RWPE1 (cell line): Measurements from ENCODE around the gene KCNT2.

Source experiments
- CTCF ChIA-PET: fragments of 350-600 bp; sonication (Branson Sonifier 250); formaldehyde crosslinking; extraction: SDS; loops from one replicate; lab custom pipeline; 2021; lab: Yijun Ruan, JAX
- POLR2A ChIA-PET: fragments of 400-600 bp; formaldehyde crosslinking; extraction: SDS; loops from one replicate; lab custom pipeline; 2020; ENCODE audit warnings: antibody characterized with exemption; ENCODE audit not compliant: low non-redundant PET; lab: Yijun Ruan, JAX
- DNase-seq: peaks from one replicate; pipeline ENCODE4 v3.0.0; 2012; ENCODE audit warnings: low spot score
- H3K27ac ChIP-seq: fragments of 450-650 bp; 2 replicates; pipeline ENCODE4 v1.5.1; 2017
- CTCF ChIP-seq: fragments of 450-650 bp; conservative IDR thresholded peaks from 2 replicates; pipeline ENCODE4 v1.5.1; 2017; ENCODE audit warnings: low read depth, mild to moderate bottlenecking

The KCNT2 gene

GRCh38 chr1:196377811-196378210, 230.4 kb downstream of the KCNT2 start:
- no peak overlapping the region for H3K27ac ChIP-seq
- no peak for DNase-seq
- TF ChIP-seq CTCF, result no peak
- ChIA-PET CTCF (no interaction called here), POLR2A (no interaction called here)

- ChIA-PET CTCF (interaction anchor here (0.7 to 1.9 kb wide), 2 partner anchors 21 to 231 kb away, joined by 4 to 7 read pairs; no protein-coding TSS in a partner anchor), POLR2A (no interaction called here)
- TF ChIP-seq CTCF, result no peak
- no peak for DNase-seq
- H3K27ac ChIP-seq, result no peak overlapping the region
Measured at GRCh38 chr1:196376630-196377328, 231.5 kb downstream of the KCNT2 start.

- H3K27ac ChIP-seq, result no peak overlapping the region
- POLR2A ChIA-PET, result no interaction called here
- no peak for DNase-seq
- TF ChIP-seq CTCF, result no peak
- CTCF ChIA-PET, result interaction anchor here (1.1 kb wide), 1 partner anchor 15 kb away, joined by 3 read pairs; no protein-coding TSS in a partner anchor
Measured at GRCh38 chr1:196373798-196374197, 234.4 kb downstream of the KCNT2 start.

GRCh38 chr1:196372896-196373536, 235.2 kb downstream of the KCNT2 start:
- ChIA-PET CTCF (interaction anchor here (0.6 to 1.4 kb wide), 22 partner anchors 9 to 697 kb away, joined by 3 to 7 read pairs (median 4); no protein-coding TSS in a partner anchor), POLR2A (no interaction called here)
- no peak overlapping the region for H3K27ac ChIP-seq
- peak; percentile 63 for TF ChIP-seq CTCF
- peak; percentile 47 for DNase-seq

GRCh38 chr1:196367838-196368237, 240.4 kb downstream of the KCNT2 start:
- POLR2A ChIA-PET, result no interaction called here
- CTCF ChIA-PET, result interaction anchor here (1.2 kb wide), 1 partner anchor 12 kb away, joined by 3 read pairs; no protein-coding TSS in a partner anchor
- no peak overlapping the region for H3K27ac ChIP-seq

More at GRCh38 chr1:196367838-196368237, 240.4 kb downstream of the KCNT2 start:
- no peak for TF ChIP-seq CTCF
- DNase-seq, result no peak
